RWPE2 (cell line): ENCODE data around the gene SKAP2.

Experiments used
- ATAC-seq: fragments of 200-7000 bp; cut with Tn5 transposase; 3 replicates; pipeline ENCODE4 v1.9.1; 2021; ENCODE audit warnings: low read depth
- DNase-seq: peaks from one replicate; pipeline ENCODE4 v3.0.0-alpha.2; 2020; ENCODE audit warnings: low spot score
- H3K27ac ChIP-seq: fragments of 450-650 bp; 2 replicates; pipeline ENCODE4 v1.5.1; 2017; ENCODE audit warnings: mild to moderate bottlenecking; ENCODE audit not compliant: poor library complexity, severe bottlenecking
- H3K27me3 ChIP-seq: fragments of 250-450 bp; sonication (Bioruptor Pico); 2 replicates; pipeline ENCODE4 v1.5.1; 2021; ENCODE audit warnings: mild to moderate bottlenecking, moderate library complexity; ENCODE audit not compliant: insufficient read depth, poor library complexity, severe bottlenecking
- H3K36me3 ChIP-seq: fragments of 250-450 bp; sonication (Bioruptor Pico); 2 replicates; pipeline ENCODE4 v1.5.1; 2020; ENCODE audit warnings: low read depth, mild to moderate bottlenecking, moderate library complexity
- H3K4me1 ChIP-seq: fragments of 250-450 bp; sonication (Bioruptor Pico); 2 replicates; pipeline ENCODE4 v1.5.1; 2021; ENCODE audit warnings: mild to moderate bottlenecking, moderate library complexity; ENCODE audit not compliant: insufficient read depth, poor library complexity, severe bottlenecking
- H3K4me3 ChIP-seq: fragments of 250-450 bp; sonication (Bioruptor Pico); 2 replicates; pipeline ENCODE4 v1.5.1; 2021; ENCODE audit warnings: mild to moderate bottlenecking, moderate library complexity; ENCODE audit not compliant: severe bottlenecking
- H3K9me3 ChIP-seq: fragments of 250-450 bp; sonication (Bioruptor Pico); 2 replicates; pipeline ENCODE4 v1.5.1; 2021; ENCODE audit warnings: mild to moderate bottlenecking, moderate library complexity; ENCODE audit not compliant: severe bottlenecking
- TF ChIP-seq, protein P1 (sequence below): fragments of 450-650 bp; IDR thresholded peaks from one replicate; pipeline ENCODE4 v1.5.1; 2017; ENCODE audit warnings: mild to moderate bottlenecking, moderate library complexity; ENCODE audit not compliant: poor library complexity, severe bottlenecking

The SKAP2 gene

DNA sequence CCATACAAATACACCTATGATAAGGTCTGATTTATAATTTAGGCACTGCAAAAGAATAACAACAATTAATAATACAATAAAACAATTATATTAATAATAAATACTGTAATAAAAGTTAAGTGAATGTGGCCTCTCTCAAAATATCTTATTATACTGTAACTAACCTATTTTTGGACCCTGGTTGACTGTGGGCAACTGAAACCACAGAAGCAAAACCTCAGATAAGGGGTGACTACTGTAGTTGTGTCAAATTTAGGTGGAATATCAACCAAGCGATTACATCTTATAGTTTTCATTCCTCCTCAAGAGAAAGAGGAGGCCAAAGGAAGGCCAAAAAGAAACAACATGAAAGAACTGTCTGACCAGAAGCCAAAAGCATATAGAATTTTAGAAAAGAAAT, 103.9 kb downstream of the SKAP2 start:
- no peak overlapping the region for H3K4me3 ChIP-seq
- ATAC-seq (no peak), DNase-seq (no peak)
- TF ChIP-seq, protein P1, sequence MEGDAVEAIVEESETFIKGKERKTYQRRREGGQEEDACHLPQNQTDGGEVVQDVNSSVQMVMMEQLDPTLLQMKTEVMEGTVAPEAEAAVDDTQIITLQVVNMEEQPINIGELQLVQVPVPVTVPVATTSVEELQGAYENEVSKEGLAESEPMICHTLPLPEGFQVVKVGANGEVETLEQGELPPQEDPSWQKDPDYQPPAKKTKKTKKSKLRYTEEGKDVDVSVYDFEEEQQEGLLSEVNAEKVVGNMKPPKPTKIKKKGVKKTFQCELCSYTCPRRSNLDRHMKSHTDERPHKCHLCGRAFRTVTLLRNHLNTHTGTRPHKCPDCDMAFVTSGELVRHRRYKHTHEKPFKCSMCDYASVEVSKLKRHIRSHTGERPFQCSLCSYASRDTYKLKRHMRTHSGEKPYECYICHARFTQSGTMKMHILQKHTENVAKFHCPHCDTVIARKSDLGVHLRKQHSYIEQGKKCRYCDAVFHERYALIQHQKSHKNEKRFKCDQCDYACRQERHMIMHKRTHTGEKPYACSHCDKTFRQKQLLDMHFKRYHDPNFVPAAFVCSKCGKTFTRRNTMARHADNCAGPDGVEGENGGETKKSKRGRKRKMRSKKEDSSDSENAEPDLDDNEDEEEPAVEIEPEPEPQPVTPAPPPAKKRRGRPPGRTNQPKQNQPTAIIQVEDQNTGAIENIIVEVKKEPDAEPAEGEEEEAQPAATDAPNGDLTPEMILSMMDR, result no peak
- H3K27me3 ChIP-seq, result no peaks in the 10 kb centered on the region
- no peak overlapping the region for H3K27ac ChIP-seq
- H3K9me3 ChIP-seq, result no peaks in the 10 kb centered on the region
- no peaks in the 10 kb centered on the region for H3K36me3 ChIP-seq
- no peaks in the 10 kb centered on the region for H3K4me1 ChIP-seq

DNA sequence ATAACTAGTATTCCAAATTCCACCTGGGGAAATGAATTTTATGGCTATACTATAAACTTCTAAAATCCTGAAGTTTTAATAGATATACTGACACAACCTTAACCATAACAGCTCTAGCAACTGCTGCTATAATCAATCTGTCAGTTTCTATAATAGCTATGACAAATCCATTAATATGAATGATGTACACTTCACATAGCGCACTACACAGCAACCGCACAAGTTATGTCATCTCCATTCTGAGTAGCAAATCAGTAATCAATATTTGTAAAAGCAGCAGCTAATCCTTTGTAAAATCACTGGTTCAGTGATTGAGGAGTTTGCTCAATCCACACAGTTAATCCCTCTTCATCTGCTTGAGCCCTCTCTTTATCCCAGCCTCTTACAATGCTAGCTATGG, 105.3 kb downstream of the SKAP2 start:
- TF ChIP-seq, protein P1, result no peak
- ATAC-seq (no peak), DNase-seq (no peak)
- Histone ChIP-seq H3K27ac (no peak overlapping the region), H3K36me3 (no peaks in the 10 kb centered on the region), H3K27me3 (no peaks in the 10 kb centered on the region), H3K9me3 (no peaks in the 10 kb centered on the region), H3K4me1 (no peaks in the 10 kb centered on the region), H3K4me3 (no peak overlapping the region)

DNA sequence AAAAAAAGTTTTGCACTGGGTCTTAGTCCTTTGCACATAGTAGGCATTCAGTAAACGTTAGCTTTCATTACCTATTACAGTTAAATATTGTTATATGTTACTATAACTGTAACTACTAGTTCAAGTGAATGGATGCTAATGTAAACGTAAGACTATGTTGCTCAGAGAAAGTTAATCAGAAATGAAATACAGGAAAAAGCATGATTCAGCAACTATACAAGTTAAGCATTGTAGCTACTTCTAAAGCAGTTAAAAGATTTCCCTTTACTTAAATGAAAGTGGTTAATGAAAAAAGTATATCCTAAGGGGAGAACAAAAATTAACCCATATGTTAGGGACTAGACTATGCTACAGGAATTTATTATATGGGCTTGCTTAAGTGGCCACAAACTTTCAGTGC, 121.2 kb downstream of the SKAP2 start:
- ATAC-seq (no peak), DNase-seq (no peak)
- Histone ChIP-seq H3K27me3 (no peaks in the 10 kb centered on the region), H3K4me3 (no peak overlapping the region), H3K4me1 (no peaks in the 10 kb centered on the region), H3K27ac (no peak overlapping the region), H3K36me3 (peaks cover 3% of the 10 kb centered on the region; the same call in 1 of the 2 replicates), H3K9me3 (no peaks in the 10 kb centered on the region)
- TF ChIP-seq, protein P1, result no peak

DNA sequence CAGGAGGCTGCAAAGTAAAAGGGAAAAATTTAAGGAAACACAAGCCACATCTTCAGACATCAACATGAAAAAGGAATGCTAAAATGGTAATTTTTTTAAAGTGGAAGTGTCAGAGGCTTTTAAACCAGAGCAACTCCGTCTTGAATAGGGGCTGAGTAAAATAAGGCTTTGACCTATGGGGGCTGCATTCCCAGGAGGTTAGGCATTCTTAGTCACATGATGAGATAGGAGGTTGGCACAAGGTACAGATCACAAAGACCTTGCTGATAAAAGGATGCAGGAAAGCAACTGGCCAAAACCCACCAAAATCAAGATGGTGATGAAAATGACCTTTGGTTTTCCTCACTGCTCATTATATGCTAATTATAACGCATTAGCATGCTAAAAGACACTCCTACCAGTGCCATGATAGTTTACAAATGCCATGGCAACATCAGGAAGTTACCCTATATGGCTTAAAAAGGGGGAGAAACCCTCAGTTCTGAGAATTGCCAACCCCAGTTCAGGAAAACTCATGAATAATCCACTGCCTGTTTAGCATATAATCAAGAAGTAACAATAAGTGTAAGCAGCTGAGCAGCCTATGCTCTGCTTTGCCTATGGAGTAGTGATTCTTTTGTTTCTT, 128.3 kb downstream of the SKAP2 start:
- Histone ChIP-seq H3K4me3 (no peak overlapping the region), H3K4me1 (no peaks in the 10 kb centered on the region), H3K27ac (no peak overlapping the region), H3K36me3 (peaks cover 3% of the 10 kb centered on the region; the same call in 1 of the 2 replicates), H3K9me3 (no peaks in the 10 kb centered on the region), H3K27me3 (no peaks in the 10 kb centered on the region)
- DNase-seq (no peak), ATAC-seq (no peak)
- TF ChIP-seq, protein P1, result no peak

DNA sequence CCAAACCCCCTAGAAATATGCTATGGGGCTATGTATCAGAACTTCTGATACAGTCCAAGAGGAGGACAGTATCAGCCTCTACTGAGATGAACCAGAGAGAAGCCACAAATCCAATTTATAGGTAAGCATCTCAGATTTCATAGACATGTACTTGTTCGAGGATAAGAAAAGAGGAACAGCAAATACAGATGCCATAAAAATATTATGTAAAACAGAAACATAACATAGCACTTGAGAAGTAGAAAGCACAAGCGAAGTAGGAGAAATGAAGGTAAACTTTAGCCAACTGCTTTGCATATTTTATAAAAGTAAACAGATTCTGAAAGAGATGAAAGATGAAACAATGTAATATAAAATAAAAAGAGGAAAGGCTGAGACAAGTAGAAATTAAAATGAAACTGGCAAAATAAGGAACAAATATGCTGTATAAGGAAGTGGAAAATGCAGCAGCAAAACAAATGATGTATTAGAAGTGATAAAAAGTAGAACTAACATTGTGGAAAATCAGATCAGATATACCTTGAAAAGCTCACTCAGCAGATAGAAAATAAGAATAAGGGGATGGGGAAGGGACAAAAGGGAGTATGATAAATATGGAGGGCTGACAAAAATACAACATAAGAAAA, 135.1 kb downstream of the SKAP2 start:
- Histone ChIP-seq H3K9me3 (no peaks in the 10 kb centered on the region), H3K4me3 (no peak overlapping the region), H3K36me3 (peaks cover 14% of the 10 kb centered on the region; the same call in 1 of the 2 replicates), H3K27ac (no peak overlapping the region), H3K27me3 (no peaks in the 10 kb centered on the region), H3K4me1 (no peaks in the 10 kb centered on the region)
- no peak for DNase-seq
- TF ChIP-seq, protein P1, result no peak
- no peak for ATAC-seq
